Chondrocyte (in vitro differentiated cells): ENCODE results near the gene SCLT1. TPM values are rescaled to one million over a fixed set of nuclear protein-coding genes. Genes with fewer than 3 reads are reported as not detected.

Experiments
- DNase-seq: peaks from one replicate; pipeline ENCODE4 v3.0.0; 2021; ENCODE audit warnings: mixed read lengths, low spot score
- H3K27ac Mint-ChIP-seq: one replicate; pipeline ENCODE4 v1.8.0; 2021; ENCODE audit warnings: mild to moderate bottlenecking, moderate library complexity, mixed read lengths; ENCODE audit not compliant: unreplicated experiment
- H3K27me3 Mint-ChIP-seq: 2 replicates; pipeline ENCODE4 v1.8.0; 2021; ENCODE audit warnings: low read depth, mixed read lengths
- H3K36me3 Mint-ChIP-seq: 2 replicates; pipeline ENCODE4 v1.8.0; 2021; ENCODE audit warnings: low read depth, mixed read lengths
- H3K4me1 Mint-ChIP-seq: 2 replicates; pipeline ENCODE4 v1.8.0; 2021; ENCODE audit warnings: low read depth, mild to moderate bottlenecking, mixed read lengths
- H3K4me3 Mint-ChIP-seq: one replicate; pipeline ENCODE4 v1.8.0; 2021; ENCODE audit warnings: mild to moderate bottlenecking, moderate library complexity, mixed read lengths; ENCODE audit not compliant: unreplicated experiment
- H3K9me3 Mint-ChIP-seq: 2 replicates; pipeline ENCODE4 v1.8.0; 2021; ENCODE audit warnings: low read depth, mixed read lengths
- total RNA-seq: library from RNA; stranded (reverse); gene quantifications from 3 replicates; pipeline ENCODE4 v1.2.1, GENCODE V29; 2021
- TF ChIP-seq, protein P1 (sequence below): fragments of 200-600 bp; sonication (generic); IDR thresholded peaks from 2 replicates; pipeline ENCODE4 v1.5.0; 2021; ENCODE audit warnings: antibody characterized with exemption, mild to moderate bottlenecking, moderate library complexity

SCLT1 gene
- total RNA-seq, 1 donor from 2014 or later = 12.3 TPM

- Mint-ChIP-seq H3K4me1 (peaks cover 5% of the 10 kb centered on the region), H3K27ac (no peak overlapping the region), H3K4me3 (no peak overlapping the region), H3K9me3 (no peaks in the 10 kb centered on the region), H3K27me3 (no peaks in the 10 kb centered on the region), H3K36me3 (no peaks in the 10 kb centered on the region)
- no peak for DNase-seq
- TF ChIP-seq, protein P1, sequence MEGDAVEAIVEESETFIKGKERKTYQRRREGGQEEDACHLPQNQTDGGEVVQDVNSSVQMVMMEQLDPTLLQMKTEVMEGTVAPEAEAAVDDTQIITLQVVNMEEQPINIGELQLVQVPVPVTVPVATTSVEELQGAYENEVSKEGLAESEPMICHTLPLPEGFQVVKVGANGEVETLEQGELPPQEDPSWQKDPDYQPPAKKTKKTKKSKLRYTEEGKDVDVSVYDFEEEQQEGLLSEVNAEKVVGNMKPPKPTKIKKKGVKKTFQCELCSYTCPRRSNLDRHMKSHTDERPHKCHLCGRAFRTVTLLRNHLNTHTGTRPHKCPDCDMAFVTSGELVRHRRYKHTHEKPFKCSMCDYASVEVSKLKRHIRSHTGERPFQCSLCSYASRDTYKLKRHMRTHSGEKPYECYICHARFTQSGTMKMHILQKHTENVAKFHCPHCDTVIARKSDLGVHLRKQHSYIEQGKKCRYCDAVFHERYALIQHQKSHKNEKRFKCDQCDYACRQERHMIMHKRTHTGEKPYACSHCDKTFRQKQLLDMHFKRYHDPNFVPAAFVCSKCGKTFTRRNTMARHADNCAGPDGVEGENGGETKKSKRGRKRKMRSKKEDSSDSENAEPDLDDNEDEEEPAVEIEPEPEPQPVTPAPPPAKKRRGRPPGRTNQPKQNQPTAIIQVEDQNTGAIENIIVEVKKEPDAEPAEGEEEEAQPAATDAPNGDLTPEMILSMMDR = no peak
Observed at GRCh38 chr4:128973384-128973783, 120.0 kb downstream of the SCLT1 start.

DNA sequence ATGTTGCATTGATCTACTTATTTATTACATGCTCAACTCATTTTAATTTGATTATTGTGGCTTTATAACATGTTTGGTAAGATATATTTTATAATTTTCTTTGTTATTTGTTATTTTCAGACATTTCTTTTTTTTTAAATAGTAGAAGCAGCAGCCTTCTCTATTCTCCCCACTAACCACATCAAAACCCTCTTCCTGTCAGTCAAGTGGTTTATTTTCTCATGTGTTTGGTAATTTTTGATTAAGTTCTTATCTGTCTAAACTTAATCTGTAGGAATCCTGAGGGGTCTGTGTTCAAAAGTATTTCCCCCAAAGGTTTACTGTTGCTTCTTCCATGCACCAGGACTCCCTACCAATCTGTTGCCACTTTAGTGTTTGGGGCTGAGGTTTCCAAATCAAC lies 131.9 kb downstream of the SCLT1 start:
- Mint-ChIP-seq H3K4me3 (no peak overlapping the region), H3K9me3 (peaks cover 5% of the 10 kb centered on the region), H3K27me3 (no peaks in the 10 kb centered on the region), H3K4me1 (no peaks in the 10 kb centered on the region), H3K27ac (no peak overlapping the region), H3K36me3 (peaks cover 9% of the 10 kb centered on the region)
- no peak for DNase-seq
- TF ChIP-seq, protein P1 = no peak

DNA sequence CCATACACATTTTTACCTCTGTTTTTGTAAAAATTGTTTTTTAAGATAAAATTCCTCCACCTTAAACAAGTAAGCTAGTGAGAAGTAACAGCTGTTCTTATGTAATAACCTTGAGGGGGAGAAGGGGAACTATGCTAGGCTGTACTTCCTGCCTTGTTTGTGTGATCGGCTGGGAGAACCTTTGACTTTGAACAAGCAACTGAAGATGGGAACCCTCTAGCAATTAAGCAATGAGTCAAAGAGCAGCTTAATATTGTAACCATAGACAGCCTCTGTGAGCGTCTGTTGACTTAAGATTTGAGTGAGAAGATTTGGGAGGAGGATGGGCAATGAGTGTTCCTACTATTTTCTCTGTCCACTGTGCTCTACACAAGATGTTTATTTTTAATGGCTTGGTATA lies 135.1 kb downstream of the SCLT1 start:
- Mint-ChIP-seq H3K27me3 (no peaks in the 10 kb centered on the region), H3K27ac (no peak overlapping the region), H3K4me3 (no peak overlapping the region), H3K36me3 (peaks cover 3% of the 10 kb centered on the region), H3K4me1 (peaks cover 3% of the 10 kb centered on the region), H3K9me3 (peaks cover 5% of the 10 kb centered on the region)
- DNase-seq = no peak
- TF ChIP-seq, protein P1 = no peak

DNA sequence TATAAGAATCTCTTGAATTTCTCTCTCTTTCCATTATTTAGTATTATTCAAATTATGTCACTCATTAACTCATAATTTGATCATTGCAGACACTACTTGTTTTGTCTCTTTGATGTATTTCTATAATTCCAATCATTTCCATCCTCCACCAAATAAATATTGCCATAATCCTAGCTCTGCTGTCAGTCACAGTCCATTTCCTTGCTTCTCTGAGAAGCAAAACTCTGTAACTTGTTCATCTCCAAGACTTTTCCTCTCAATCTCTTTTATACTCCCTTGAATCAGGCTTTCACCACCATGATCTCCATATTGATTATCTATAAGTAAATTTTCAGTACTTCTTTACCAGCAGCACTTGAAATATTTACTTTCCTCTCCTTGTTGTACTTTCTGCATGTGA lies 135.9 kb downstream of the SCLT1 start:
- Mint-ChIP-seq H3K27ac (no peak overlapping the region), H3K36me3 (peaks cover 3% of the 10 kb centered on the region), H3K4me3 (no peak overlapping the region), H3K27me3 (no peaks in the 10 kb centered on the region), H3K9me3 (peaks cover 5% of the 10 kb centered on the region), H3K4me1 (peaks cover 3% of the 10 kb centered on the region)
- no peak for DNase-seq
- TF ChIP-seq, protein P1 = no peak

- TF ChIP-seq, protein P1 = no peak
- H3K4me1 Mint-ChIP-seq = peaks cover 13% of the 10 kb centered on the region
- H3K36me3 Mint-ChIP-seq = peaks cover 6% of the 10 kb centered on the region
- no peaks in the 10 kb centered on the region for H3K27me3 Mint-ChIP-seq
- peaks cover 5% of the 10 kb centered on the region for H3K9me3 Mint-ChIP-seq
- no peak overlapping the region for H3K27ac Mint-ChIP-seq
- H3K4me3 Mint-ChIP-seq = no peak overlapping the region
- no peak for DNase-seq
Observed at GRCh38 chr4:128955751-128956150, 137.6 kb downstream of the SCLT1 start.
